Hepatocyte (in vitro differentiated cells): ENCODE results near the gene FAM174C. TPM values are rescaled to one million over a fixed set of nuclear protein-coding genes. Genes with fewer than 3 reads are reported as not detected.

Source experiments
- DNase-seq: peaks from one replicate; pipeline ENCODE4 v3.0.0-alpha.2; 2016; ENCODE audit warnings: low spot score
- H2AFZ ChIP-seq: fragments of 200-600 bp; sonication (generic); 2 replicates; pipeline ENCODE4 v1.6.0; 2016; ENCODE audit warnings: antibody characterized with exemption, mild to moderate bottlenecking
- H3K27ac ChIP-seq: fragments of 200-600 bp; sonication (generic); 2 replicates; pipeline ENCODE4 v1.5.1; 2016; ENCODE audit warnings: mild to moderate bottlenecking
- H3K27me3 ChIP-seq: fragments of 200-600 bp; sonication (generic); 2 replicates; pipeline ENCODE4 v1.6.1; 2016
- H3K36me3 ChIP-seq: fragments of 200-600 bp; sonication (generic); replicated peaks from 2 replicates; pipeline ENCODE4 v1.5.1; 2016; ENCODE audit warnings: low read depth; ENCODE audit not compliant: insufficient read depth
- H3K4me1 ChIP-seq: fragments of 200-600 bp; sonication (generic); 2 replicates; pipeline ENCODE4 v1.5.1; 2016; ENCODE audit warnings: mild to moderate bottlenecking, moderate library complexity; ENCODE audit not compliant: insufficient read depth
- H3K4me2 ChIP-seq: fragments of 200-600 bp; sonication (generic); 2 replicates; pipeline ENCODE4 v1.6.0; 2016
- H3K4me3 ChIP-seq: fragments of 200-600 bp; sonication (generic); 2 replicates; pipeline ENCODE4 v1.5.1; 2016; ENCODE audit warnings: mild to moderate bottlenecking
- H3K79me2 ChIP-seq: fragments of 200-600 bp; sonication (generic); 2 replicates; pipeline ENCODE4 v1.6.0; 2017; ENCODE audit warnings: mild to moderate bottlenecking
- H3K9me2 ChIP-seq: fragments of 200-600 bp; sonication (generic); replicated peaks from 2 replicates; pipeline ENCODE4 v1.6.0; 2017; ENCODE audit warnings: mild to moderate bottlenecking; ENCODE audit not compliant: insufficient read depth
- H3K9me3 ChIP-seq: fragments of 200-600 bp; sonication (generic); 2 replicates; pipeline ENCODE4 v1.5.1; 2016; ENCODE audit warnings: low read depth, mild to moderate bottlenecking
- H4K20me1 ChIP-seq: fragments of 200-600 bp; sonication (generic); 2 replicates; pipeline ENCODE4 v1.6.0; 2016; ENCODE audit warnings: mild to moderate bottlenecking; ENCODE audit not compliant: insufficient read depth, poor library complexity, severe bottlenecking
- EZH2 ChIP-seq: fragments of 200-600 bp; sonication (generic); IDR thresholded peaks from 2 replicates; pipeline ENCODE4 v1.6.1; 2016; ENCODE audit warnings: antibody characterized with exemption, mild to moderate bottlenecking, borderline replicate concordance
- EZH2phosphoT487 ChIP-seq: fragments of 200-600 bp; sonication (generic); IDR thresholded peaks from one replicate; pipeline ENCODE4 v1.6.1; 2018; ENCODE audit warnings: antibody characterized with exemption, mild to moderate bottlenecking, low read depth, moderate library complexity; ENCODE audit not compliant: unreplicated experiment, severe bottlenecking
- WGBS: methylation state at CpG from one replicate; pipeline ENCODE4 v1.1.6; 2016; ENCODE audit warnings: low lambda C conversion rate; ENCODE audit errors: missing lambda C conversion rate; 5-methylcytosine and 5-hydroxymethylcytosine counted together
- polyA plus RNA-seq: library from polyadenylated mRNA; unstranded; fragments of >200 nt; fragmentation: Nextera tagmentation; extraction: Ambion mirVana; gene quantifications from 2 replicates; pipeline ENCODE4 v1.2.1, GENCODE V29; 2016
- total RNA-seq: library from RNA; depleted of rRNA; stranded (reverse); fragments of >200 nt; gene quantifications from 2 replicates; pipeline ENCODE4 v1.2.3, GENCODE V29; 2014
- TF ChIP-seq, protein P1 (sequence below): fragments of 200-600 bp; sonication (generic); IDR thresholded peaks from 2 replicates; pipeline ENCODE4 v1.5.1; 2016; ENCODE audit warnings: antibody characterized with exemption, mild to moderate bottlenecking; ENCODE audit not compliant: poor library complexity

The FAM174C gene
- total and polyA plus RNA-seq, 2 experiments from 2014 or later = 25.5 to 79.9 TPM

GRCh38 chr19:1281569-1282287, 6.4 kb downstream of the FAM174C start:
- Histone ChIP-seq H3K9me3 (no peaks in the 10 kb centered on the region), H3K36me3 (no peaks in the 10 kb centered on the region), H2AFZ (no peak overlapping the region), H3K4me3 (no peak overlapping the region), H3K27me3 (no peaks in the 10 kb centered on the region), H4K20me1 (no peaks in the 10 kb centered on the region), H3K4me2 (no peak overlapping the region), H3K4me1 (peaks cover 23% of the 10 kb centered on the region), H3K79me2 (peaks cover 10% of the 10 kb centered on the region), H3K9me2 (no peaks in the 10 kb centered on the region), H3K27ac (no peak overlapping the region)
- WGBS = 77% methylated on average over 13 of the region's 15 CpGs
- DNase-seq = no peak
- no peak for TF ChIP-seq EZH2phosphoT487
- TF ChIP-seq, protein P1, sequence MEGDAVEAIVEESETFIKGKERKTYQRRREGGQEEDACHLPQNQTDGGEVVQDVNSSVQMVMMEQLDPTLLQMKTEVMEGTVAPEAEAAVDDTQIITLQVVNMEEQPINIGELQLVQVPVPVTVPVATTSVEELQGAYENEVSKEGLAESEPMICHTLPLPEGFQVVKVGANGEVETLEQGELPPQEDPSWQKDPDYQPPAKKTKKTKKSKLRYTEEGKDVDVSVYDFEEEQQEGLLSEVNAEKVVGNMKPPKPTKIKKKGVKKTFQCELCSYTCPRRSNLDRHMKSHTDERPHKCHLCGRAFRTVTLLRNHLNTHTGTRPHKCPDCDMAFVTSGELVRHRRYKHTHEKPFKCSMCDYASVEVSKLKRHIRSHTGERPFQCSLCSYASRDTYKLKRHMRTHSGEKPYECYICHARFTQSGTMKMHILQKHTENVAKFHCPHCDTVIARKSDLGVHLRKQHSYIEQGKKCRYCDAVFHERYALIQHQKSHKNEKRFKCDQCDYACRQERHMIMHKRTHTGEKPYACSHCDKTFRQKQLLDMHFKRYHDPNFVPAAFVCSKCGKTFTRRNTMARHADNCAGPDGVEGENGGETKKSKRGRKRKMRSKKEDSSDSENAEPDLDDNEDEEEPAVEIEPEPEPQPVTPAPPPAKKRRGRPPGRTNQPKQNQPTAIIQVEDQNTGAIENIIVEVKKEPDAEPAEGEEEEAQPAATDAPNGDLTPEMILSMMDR = no peak
- no peak for TF ChIP-seq EZH2

- Histone ChIP-seq H3K36me3 (no peaks in the 10 kb centered on the region), H3K9me2 (no peaks in the 10 kb centered on the region), H3K4me2 (no peak overlapping the region), H3K27ac (no peak overlapping the region), H4K20me1 (no peaks in the 10 kb centered on the region), H3K9me3 (no peaks in the 10 kb centered on the region), H3K79me2 (peaks cover 14% of the 10 kb centered on the region), H3K4me3 (no peak overlapping the region), H3K27me3 (no peaks in the 10 kb centered on the region), H3K4me1 (peaks cover 30% of the 10 kb centered on the region), H2AFZ (no peak overlapping the region)
- TF ChIP-seq, protein P1 = no peak
- TF ChIP-seq EZH2phosphoT487 (no peak), EZH2 (no peak)
- DNase-seq = no peak
- 85% methylated on average over 17 of the region's 18 CpGs for WGBS
Observed at GRCh38 chr19:1282588-1283206, 7.4 kb downstream of the FAM174C start.

- H3K27me3 ChIP-seq = no peaks in the 10 kb centered on the region
- no peak overlapping the region for H3K4me3 ChIP-seq
- no peak for DNase-seq
- no peak overlapping the region for H3K27ac ChIP-seq
- H3K79me2 ChIP-seq = peaks cover 21% of the 10 kb centered on the region
- no peaks in the 10 kb centered on the region for H3K36me3 ChIP-seq
- H3K4me2 ChIP-seq = no peak overlapping the region
- TF ChIP-seq EZH2phosphoT487 = no peak
- TF ChIP-seq, protein P1 = no peak
- no peak for TF ChIP-seq EZH2
- H4K20me1 ChIP-seq = no peaks in the 10 kb centered on the region
- peaks cover 32% of the 10 kb centered on the region for H3K4me1 ChIP-seq
- no peaks in the 10 kb centered on the region for H3K9me2 ChIP-seq
- WGBS = 83% methylated on average over 29 of the region's 29 CpGs
- no peak overlapping the region for H2AFZ ChIP-seq
- H3K9me3 ChIP-seq = no peaks in the 10 kb centered on the region
Observed at GRCh38 chr19:1283207-1283916, 8.0 kb downstream of the FAM174C start.
